GM18502 (cell line): Measurements from ENCODE around the gene CDKAL1.

Source experiments
- ATAC-seq: cut with Tn5 transposase; IDR thresholded peaks from one replicate; pipeline ENCODE4 v1.9.1; 2021; ENCODE audit warnings: mild to moderate bottlenecking; ENCODE audit not compliant: unreplicated experiment, poor library complexity

CDKAL1 gene

GRCh38 chr6:20664250-20664649 lies 130.0 kb downstream of the CDKAL1 start:
- no peak for ATAC-seq

GRCh38 chr6:20665290-20665689 lies 131.0 kb downstream of the CDKAL1 start:
- no peak for ATAC-seq

GRCh38 chr6:20669571-20670314 lies 135.5 kb downstream of the CDKAL1 start:
- peak; percentile 96 for ATAC-seq

GRCh38 chr6:20670750-20671149 lies 136.5 kb downstream of the CDKAL1 start:
- ATAC-seq: no peak

- no peak for ATAC-seq
These were observed 137.8 kb downstream of the CDKAL1 start for GRCh38 chr6:20672038-20672437.

- ATAC-seq: no peak
These were observed 139.2 kb downstream of the CDKAL1 start for GRCh38 chr6:20673458-20673857.

GRCh38 chr6:20674664-20675063 lies 140.4 kb downstream of the CDKAL1 start:
- ATAC-seq: no peak

GRCh38 chr6:20678831-20679352 lies 144.6 kb downstream of the CDKAL1 start:
- no peak for ATAC-seq

GRCh38 chr6:20680697-20681165 lies 146.5 kb downstream of the CDKAL1 start:
- peak; percentile 79 for ATAC-seq

GRCh38 chr6:20681243-20681684 lies 147.0 kb downstream of the CDKAL1 start:
- ATAC-seq: peak; percentile 33

- ATAC-seq: no peak
These were observed 150.2 kb downstream of the CDKAL1 start for GRCh38 chr6:20684474-20684873.

- ATAC-seq: no peak
These were observed 151.9 kb downstream of the CDKAL1 start for GRCh38 chr6:20686142-20686541.

GRCh38 chr6:20687494-20687893 lies 153.2 kb downstream of the CDKAL1 start:
- peak; percentile 47 for ATAC-seq

- ATAC-seq: peak; percentile 93
These were observed 154.6 kb downstream of the CDKAL1 start for GRCh38 chr6:20688710-20689500.

GRCh38 chr6:20691185-20691584 lies 156.9 kb downstream of the CDKAL1 start:
- no peak for ATAC-seq

- no peak for ATAC-seq
These were observed 157.8 kb downstream of the CDKAL1 start for GRCh38 chr6:20692023-20692422.

GRCh38 chr6:20693466-20694063 lies 159.3 kb downstream of the CDKAL1 start:
- ATAC-seq: no peak

- ATAC-seq: no peak
These were observed 162.4 kb downstream of the CDKAL1 start for GRCh38 chr6:20696676-20697075.

- no peak for ATAC-seq
These were observed 164.4 kb downstream of the CDKAL1 start for GRCh38 chr6:20698675-20699074.

GRCh38 chr6:20699402-20699801 lies 165.1 kb downstream of the CDKAL1 start:
- no peak for ATAC-seq

- no peak for ATAC-seq
These were observed 166.1 kb downstream of the CDKAL1 start for GRCh38 chr6:20700375-20700774.
